Measurements from ENCODE around the gene HTR1A. TPM values are rescaled to one million over a fixed set of nuclear protein-coding genes. Genes with fewer than 3 reads are reported as not detected.

Gene HTR1A
- total and polyA plus RNA-seq, 2 of the 8 experiments (the other 6 are each of a cell fraction or from before 2014, with no cell fraction given), result 4.7 to 6.5 TPM

- H3K9ac ChIP-seq (replicated peaks in 1 of 4; ENCODE audit: extremely low read depth in 1 of 4, low read depth in 3 of 4, low read length in 3 of 4), result no peak overlapping the region
- H3K4ac ChIP-seq (replicated peaks; ENCODE audit: insufficient read length, low read depth, low read length), result no peak overlapping the region
- no peak overlapping the region for H4K5ac ChIP-seq (ENCODE audit: insufficient read length, low read depth, low read length)
- H3K27ac ChIP-seq (ENCODE audit: low read depth, low read length), result no peak overlapping the region
- no peak for DNase-seq (ENCODE audit: low read depth in 1 of 2, low spot score in 2 of 2)
- no peak overlapping the region for H2AFZ ChIP-seq (ENCODE audit: low read length)
- H2AK5ac ChIP-seq (ENCODE audit: low read depth, low read length), result no peak overlapping the region
- no peak for FAIRE-seq
- WGBS, 2 experiments (ENCODE audit: extremely low coverage in 1 of 2, insufficient coverage in 1 of 2, insufficient read length in 1 of 2, insufficient replicate concordance in 2 of 2, low coverage in 1 of 2, low lambda C conversion rate in 2 of 2, missing lambda C conversion rate in 1 of 2), result 78% methylated on average over 2 of the region's 2 CpGs; no CpG with 5 or more reads in 1 of the 2 experiments
- H4K8ac ChIP-seq (ENCODE audit: extremely low read depth, insufficient read depth, low read length), result no peak overlapping the region
- TF ChIP-seq TEAD4 (IDR thresholded peaks at IDR 0.05; ENCODE audit: low read depth, low read length) (no peak), MAFK (IDR thresholded peaks at IDR 0.05; ENCODE audit: low read depth, low read length) (peak; percentile 75), HDAC2 (IDR thresholded peaks at IDR 0.05; ENCODE audit: borderline replicate concordance in 1 of 2, low read depth in 2 of 2, low read length in 2 of 2) (no peak), ATF2 (IDR thresholded peaks at IDR 0.05; ENCODE audit: low read length) (no peak), PHF8 (conservative IDR thresholded peaks at IDR 0.05; ENCODE audit: low read depth, low read length) (no peak)
- peaks cover 0 to 10% of the 10 kb centered on the region in 2 experiments; a peak in 2 of 4 replicates for H3K9me3 ChIP-seq (ENCODE audit: insufficient read depth in 2 of 2, low read depth in 1 of 2, low read length in 1 of 2)
- H4K20me1 ChIP-seq (replicated peaks in 1 of 2; ENCODE audit: control insufficient read depth in 1 of 2, insufficient read depth in 2 of 2, low read length in 2 of 2), result no peaks in the 10 kb centered on the region
- no peak overlapping the region for H2BK15ac ChIP-seq (ENCODE audit: low read length)
- no peak overlapping the region for H4K91ac ChIP-seq (replicated peaks; ENCODE audit: insufficient read length, low read length)
- no peak overlapping the region for H2BK120ac ChIP-seq (replicated peaks; ENCODE audit: low read depth, low read length)
- H3K4me1 ChIP-seq (replicated peaks in 1 of 4; ENCODE audit: control insufficient read depth in 3 of 4, insufficient read depth in 4 of 4, low read length in 3 of 4), result peaks cover 0 to 16% (median 10%) of the 10 kb centered on the region in 4 experiments; a peak in 6 of 7 replicates
- no peak overlapping the region for H2BK12ac ChIP-seq (ENCODE audit: low read depth, low read length)
- H2BK5ac ChIP-seq (ENCODE audit: low read depth, low read length), result no peak overlapping the region
- no peak overlapping the region for H3K14ac ChIP-seq (ENCODE audit: insufficient read length)
- H3K23me2 ChIP-seq (ENCODE audit: low read depth, low read length), result peaks cover 6% of the 10 kb centered on the region; the same call in 1 of the 2 replicates
- no peak overlapping the region for H3K56ac ChIP-seq (replicated peaks; ENCODE audit: insufficient read length, low read depth, low read length)
- H3K27me3 ChIP-seq (replicated peaks in 1 of 4; ENCODE audit: control insufficient read depth in 3 of 4, extremely low read depth in 1 of 4, insufficient read depth in 3 of 4, low read length in 3 of 4), result peaks cover 4 to 28% (median 21%) of the 10 kb centered on the region in 4 experiments
- H3K79me1 ChIP-seq (ENCODE audit: low read depth, low read length), result no peaks in the 10 kb centered on the region
- H3K4me2 ChIP-seq (ENCODE audit: insufficient read depth in 1 of 2, low read depth in 2 of 2, low read length in 2 of 2), result no peak overlapping the region
- no peak overlapping the region for H3K18ac ChIP-seq (ENCODE audit: extremely low read depth, low read length)
- no peaks in the 10 kb centered on the region for H3K36me3 ChIP-seq (ENCODE audit: control insufficient read depth in 2 of 4, insufficient read depth in 4 of 4, low read length in 3 of 4)
- CTCF ChIA-PET (ENCODE audit: partially characterized antibody), result interaction anchor here (1.2 kb wide), 1 partner anchor 556 kb away, joined by 4 read pairs; no protein-coding TSS in a partner anchor
- H3K79me2 ChIP-seq (ENCODE audit: control insufficient read depth in 1 of 2, insufficient read depth in 2 of 2, low read length in 2 of 2), result no peaks in the 10 kb centered on the region
- H2BK20ac ChIP-seq (ENCODE audit: low read length), result no peak overlapping the region
- POLR2A ChIA-PET (ENCODE audit: partially characterized antibody), result no interaction called here
- no peak overlapping the region for H3K23ac ChIP-seq (ENCODE audit: insufficient read length)
- H3K4me3 ChIP-seq (ENCODE audit: extremely low read depth in 1 of 4, insufficient read depth in 2 of 4, low read depth in 3 of 4, low read length in 4 of 4), result peak overlapping the region in 1 of 4 experiments; percentile 64; a peak in 1 of 8 replicates
Measured at GRCh38 chr5:63957617-63958016, 4.6 kb downstream of the HTR1A start.
